ENCODE measurements around the gene APOB. TPM values are rescaled to one million over a fixed set of nuclear protein-coding genes. Genes with fewer than 3 reads are reported as not detected.
A peak's percentile ranks its signal among the peaks of the same experiment; 100 is the strongest.

APOB gene
- polyA plus RNA-seq, 2 of the 4 experiments (the other 2 are of a cell fraction): under 0.01 TPM; not detected in 1

DNA sequence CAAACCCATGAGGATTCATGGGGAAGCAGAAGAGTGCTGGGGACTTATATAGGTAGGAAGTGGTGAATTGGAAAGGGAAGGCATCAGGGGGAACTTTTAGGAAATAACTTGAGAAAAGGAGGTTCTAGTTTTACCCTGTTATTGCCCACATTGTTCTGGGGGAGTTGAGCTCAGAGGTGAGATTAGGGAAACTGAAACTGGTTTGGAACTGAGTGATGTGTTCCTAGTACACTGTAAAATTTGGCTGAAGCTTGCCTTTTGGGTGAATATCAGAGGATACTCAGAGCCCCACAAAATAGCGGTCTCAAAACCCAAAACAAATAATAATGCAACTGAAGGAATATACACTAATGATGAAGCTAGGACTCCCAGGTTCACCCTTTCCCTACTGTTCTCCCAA lies 39.6 kb upstream of the APOB start:
- no peak overlapping the region for H3K4me2 ChIP-seq
- DNase-seq (ENCODE audit: low read depth in 1 of 2, low spot score in 1 of 2) (no peak), FAIRE-seq (no peak), ATAC-seq (no peak)
- H3K4me1 ChIP-seq: no peaks in the 10 kb centered on the region
- H3K27ac ChIP-seq: no peak overlapping the region
- POLR2A ChIA-PET: no interaction called here
- H3K4me3 ChIP-seq: no peak overlapping the region
- TF ChIP-seq SMC3 (IDR thresholded peaks at IDR 0.05) (no peak), MYC (IDR thresholded peaks at IDR 0.05; ENCODE audit: borderline replicate concordance, low read length) (no peak), TFCP2L1 (CRISPR knock-in tag; IDR thresholded peaks at IDR 0.05) (no peak), RFX5 (IDR thresholded peaks at IDR 0.05) (no peak), SREBF2 (IDR thresholded peaks at IDR 0.05) (no peak), RARB (CRISPR knock-in tag; IDR thresholded peaks at IDR 0.05) (no peak), NFE2L2 (conservative IDR thresholded peaks at IDR 0.05; ENCODE audit: low read length) (no peak), EHF (CRISPR knock-in tag; IDR thresholded peaks at IDR 0.05) (no peak)
- TF ChIP-seq, protein P1, sequence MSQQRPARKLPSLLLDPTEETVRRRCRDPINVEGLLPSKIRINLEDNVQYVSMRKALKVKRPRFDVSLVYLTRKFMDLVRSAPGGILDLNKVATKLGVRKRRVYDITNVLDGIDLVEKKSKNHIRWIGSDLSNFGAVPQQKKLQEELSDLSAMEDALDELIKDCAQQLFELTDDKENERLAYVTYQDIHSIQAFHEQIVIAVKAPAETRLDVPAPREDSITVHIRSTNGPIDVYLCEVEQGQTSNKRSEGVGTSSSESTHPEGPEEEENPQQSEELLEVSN (IDR thresholded peaks at IDR 0.05; ENCODE audit: borderline replicate concordance, low read depth): no peak
- TF ChIP-seq, protein P2, sequence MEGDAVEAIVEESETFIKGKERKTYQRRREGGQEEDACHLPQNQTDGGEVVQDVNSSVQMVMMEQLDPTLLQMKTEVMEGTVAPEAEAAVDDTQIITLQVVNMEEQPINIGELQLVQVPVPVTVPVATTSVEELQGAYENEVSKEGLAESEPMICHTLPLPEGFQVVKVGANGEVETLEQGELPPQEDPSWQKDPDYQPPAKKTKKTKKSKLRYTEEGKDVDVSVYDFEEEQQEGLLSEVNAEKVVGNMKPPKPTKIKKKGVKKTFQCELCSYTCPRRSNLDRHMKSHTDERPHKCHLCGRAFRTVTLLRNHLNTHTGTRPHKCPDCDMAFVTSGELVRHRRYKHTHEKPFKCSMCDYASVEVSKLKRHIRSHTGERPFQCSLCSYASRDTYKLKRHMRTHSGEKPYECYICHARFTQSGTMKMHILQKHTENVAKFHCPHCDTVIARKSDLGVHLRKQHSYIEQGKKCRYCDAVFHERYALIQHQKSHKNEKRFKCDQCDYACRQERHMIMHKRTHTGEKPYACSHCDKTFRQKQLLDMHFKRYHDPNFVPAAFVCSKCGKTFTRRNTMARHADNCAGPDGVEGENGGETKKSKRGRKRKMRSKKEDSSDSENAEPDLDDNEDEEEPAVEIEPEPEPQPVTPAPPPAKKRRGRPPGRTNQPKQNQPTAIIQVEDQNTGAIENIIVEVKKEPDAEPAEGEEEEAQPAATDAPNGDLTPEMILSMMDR (IDR thresholded peaks at IDR 0.05): no peak
- CTCF ChIA-PET: no interaction called here
- 0% methylated on average over 1 of the region's 1 CpG for WGBS (ENCODE audit: missing lambda C conversion rate)
- H3K9me3 ChIP-seq: no peaks in the 10 kb centered on the region

DNA sequence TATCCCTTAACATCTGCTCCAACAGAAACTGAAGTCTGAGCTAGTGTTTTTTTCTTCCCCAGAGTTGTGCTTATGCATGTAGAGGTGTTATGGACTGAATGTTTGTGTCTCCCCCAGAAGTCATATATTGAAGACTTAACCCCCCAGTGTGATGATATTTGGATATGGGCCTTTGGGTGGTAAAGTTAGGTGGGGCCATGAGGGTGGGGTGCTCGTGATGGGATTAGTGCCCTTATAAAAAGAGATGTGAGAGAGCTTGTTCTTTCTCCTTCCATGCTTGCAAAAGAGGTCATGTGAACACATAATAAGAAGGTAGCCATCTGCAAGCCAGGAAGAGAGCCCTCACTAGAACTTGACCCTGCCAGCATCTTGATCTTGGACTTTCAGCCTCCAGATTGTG lies 34.4 kb upstream of the APOB start:
- ATAC-seq: no peak
- TF ChIP-seq EHF (CRISPR knock-in tag; IDR thresholded peaks at IDR 0.05): no peak
- TF ChIP-seq PHF8 (IDR thresholded peaks at IDR 0.05; ENCODE audit: borderline replicate concordance, low read depth): no peak
- TF ChIP-seq RARB (CRISPR knock-in tag; IDR thresholded peaks at IDR 0.05): no peak
- TF ChIP-seq MYC (IDR thresholded peaks at IDR 0.05; ENCODE audit: borderline replicate concordance, low read length): no peak
- TF ChIP-seq FOXS1 (CRISPR knock-in tag; IDR thresholded peaks at IDR 0.05): no peak
- no peak for DNase-seq (ENCODE audit: low read depth in 1 of 2, low spot score in 1 of 2)
- Histone ChIP-seq H3K4me3 (no peak overlapping the region), H3K4me1 (no peaks in the 10 kb centered on the region), H3K4me2 (no peak overlapping the region), H3K9me3 (no peaks in the 10 kb centered on the region), H3K27ac (no peak overlapping the region)
- CTCF ChIA-PET: interaction anchor here (0.6 kb wide), 1 partner anchor 122 kb away, joined by 3 read pairs; no protein-coding TSS in a partner anchor
- FAIRE-seq: no peak
- 3% methylated on average over 1 of the region's 1 CpG for WGBS (ENCODE audit: missing lambda C conversion rate)
- POLR2A ChIA-PET: no interaction called here

DNA sequence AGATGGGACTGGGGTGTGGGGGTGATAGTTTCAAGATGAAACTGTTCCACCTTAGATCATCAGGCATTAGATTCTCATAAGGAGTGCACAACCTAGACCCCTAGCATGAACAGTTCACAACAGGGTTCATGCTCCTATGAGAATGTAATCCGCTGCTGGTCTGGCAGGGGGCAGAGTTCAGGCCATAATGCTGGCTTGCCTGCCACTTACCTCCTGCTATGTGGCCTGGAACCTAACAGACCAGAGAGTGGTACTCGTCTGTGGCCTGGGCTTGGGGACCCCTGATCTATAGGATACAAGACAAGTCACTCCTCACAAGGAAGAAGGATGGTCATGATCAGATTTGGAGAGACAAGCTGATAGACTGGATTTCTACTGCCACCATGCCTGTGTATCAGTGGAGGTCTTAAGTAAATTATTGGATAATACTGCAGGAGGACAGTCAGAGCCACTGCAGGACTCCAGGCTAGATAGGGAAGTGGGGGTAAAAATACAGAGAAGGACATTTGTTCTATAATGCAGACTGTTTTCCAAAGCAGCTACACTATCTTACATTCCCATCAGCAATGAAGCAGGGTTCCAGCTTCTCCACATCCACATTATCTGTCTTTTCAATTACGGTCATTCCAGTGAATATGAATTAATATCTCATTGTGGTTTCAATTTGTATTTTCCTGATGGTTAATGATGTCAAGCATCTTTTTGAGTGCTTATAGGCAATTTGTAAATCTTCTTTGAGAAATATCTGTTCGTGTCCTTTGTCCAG lies 28.8 kb upstream of the APOB start:
- ChIA-PET CTCF (no interaction called here), POLR2A (no interaction called here)
- Histone ChIP-seq H3K27ac (no peak overlapping the region), H3K4me1 (no peaks in the 10 kb centered on the region), H3K4me3 (no peak overlapping the region), H3K9me3 (no peaks in the 10 kb centered on the region), H3K4me2 (no peak overlapping the region)
- DNase-seq (ENCODE audit: low read depth in 1 of 2, low spot score in 1 of 2): no peak
- no peak for FAIRE-seq
- TF ChIP-seq JUN (IDR thresholded peaks at IDR 0.05) (no peak), BCL3 (IDR thresholded peaks at IDR 0.05) (no peak), CBX2 (IDR thresholded peaks at IDR 0.05; ENCODE audit: borderline replicate concordance, low read depth) (no peak), RARB (CRISPR knock-in tag; IDR thresholded peaks at IDR 0.05) (no peak), RFX5 (IDR thresholded peaks at IDR 0.05) (no peak), KDM5A (IDR thresholded peaks at IDR 0.05) (no peak), RNF2 (IDR thresholded peaks at IDR 0.05; ENCODE audit: borderline replicate concordance, low read depth) (no peak), POLR2A (IDR thresholded peaks at IDR 0.05; ENCODE audit: low read length) (no peak), FOXS1 (CRISPR knock-in tag; IDR thresholded peaks at IDR 0.05) (no peak), HOXA7 (CRISPR knock-in tag; IDR thresholded peaks at IDR 0.05) (no peak), ZNF302 (CRISPR knock-in tag; IDR thresholded peaks at IDR 0.05) (no peak)
- TF ChIP-seq, protein P3, sequence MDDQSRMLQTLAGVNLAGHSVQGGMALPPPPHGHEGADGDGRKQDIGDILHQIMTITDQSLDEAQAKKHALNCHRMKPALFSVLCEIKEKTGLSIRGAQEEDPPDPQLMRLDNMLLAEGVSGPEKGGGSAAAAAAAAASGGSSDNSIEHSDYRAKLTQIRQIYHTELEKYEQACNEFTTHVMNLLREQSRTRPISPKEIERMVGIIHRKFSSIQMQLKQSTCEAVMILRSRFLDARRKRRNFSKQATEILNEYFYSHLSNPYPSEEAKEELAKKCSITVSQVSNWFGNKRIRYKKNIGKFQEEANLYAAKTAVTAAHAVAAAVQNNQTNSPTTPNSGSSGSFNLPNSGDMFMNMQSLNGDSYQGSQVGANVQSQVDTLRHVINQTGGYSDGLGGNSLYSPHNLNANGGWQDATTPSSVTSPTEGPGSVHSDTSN (IDR thresholded peaks at IDR 0.05): no peak
- peak; percentile 43 to 52; a peak in 3 of 6 replicates for ATAC-seq
- 22% methylated on average over 4 of the region's 4 CpGs for WGBS (ENCODE audit: missing lambda C conversion rate)

All from A549 (cell line).